Upper lobe of left lung (tissue), 6 donors: Measurements from ENCODE around the gene PDHB. TPM values are rescaled to one million over a fixed set of nuclear protein-coding genes. Genes with fewer than 3 reads are reported as not detected.

Experiments used
- ATAC-seq, 2 donors: fragments of 200-7000 bp; cut with Tn5 transposase; one replicate each; pipeline ENCODE4 v1.9.1; 2022; ENCODE audit warnings: mild to moderate bottlenecking in 2 of 2, moderate library complexity in 2 of 2; ENCODE audit not compliant: low FRiP score in 2 of 2
- DNase-seq, 2 donors: peaks; one replicate each; pipeline ENCODE4 v3.0.0-alpha.2; 2019 to 2020
- H3K27ac ChIP-seq, 4 donors: fragments of 200-600 bp; sonication (generic); one replicate each; pipeline ENCODE4 v1.5.1; 2016 to 2019
- H3K27me3 ChIP-seq, 4 donors: fragments of 200-600 bp; sonication (generic); one replicate each; pipeline ENCODE4 v1.5.1; 2017 to 2019
- H3K36me3 ChIP-seq, 4 donors: fragments of 200-600 bp; sonication (generic); one replicate each; pipeline ENCODE4 v1.5.1; 2016 to 2019
- H3K4me1 ChIP-seq, 4 donors: fragments of 200-600 bp; sonication (generic); one replicate each; pipeline ENCODE4 v1.5.1; 2018 to 2019
- H3K4me3 ChIP-seq, 4 donors: fragments of 200-600 bp; sonication (generic); one replicate each; pipeline ENCODE4 v1.5.1; 2017 to 2019; ENCODE audit warnings: mild to moderate bottlenecking in 2 of 4, moderate library complexity in 1 of 4
- H3K9me3 ChIP-seq, 4 donors: fragments of 200-600 bp; sonication (generic); one replicate each; pipeline ENCODE4 v1.5.1; 2018 to 2019
- CTCF ChIP-seq, 6 experiments: fragments of 450-650 bp in 4 of 6; fragments of 200-600 bp in 2 of 6; sonication (generic) in 2 of 6; IDR thresholded peaks; one replicate each; pipeline ENCODE4 v1.5.1; 2016 to 2019; ENCODE audit warnings: antibody characterized with exemption in 6 of 6
- EP300 ChIP-seq, 4 donors: sonication (generic); formaldehyde crosslinking; IDR thresholded peaks; one replicate each; pipeline ENCODE4 v1.5.1; 2017; ENCODE audit warnings: antibody characterized with exemption in 4 of 4, control low read depth in 2 of 4
- POLR2A ChIP-seq, 4 donors: fragments of 450-650 bp; IDR thresholded peaks; one replicate each; pipeline ENCODE4 v1.5.1; 2016 to 2017; ENCODE audit warnings: antibody characterized with exemption in 4 of 4, mild to moderate bottlenecking in 2 of 4
- POLR2AphosphoS5 ChIP-seq, 2 donors: sonication (generic); formaldehyde crosslinking; IDR thresholded peaks; one replicate each; pipeline ENCODE4 v1.5.1; 2017; ENCODE audit warnings: antibody characterized with exemption in 2 of 2
- WGBS, 2 donors: methylation state at CpG; one replicate each; pipeline ENCODE4 v1.1.5; 2017 to 2018; 5-methylcytosine and 5-hydroxymethylcytosine counted together
- total RNA-seq, 6 donors: library from RNA; depleted of rRNA in 4 of 6; stranded (reverse); fragments of >200 nt in 4 of 6; gene quantifications; one replicate each; pipeline versions ENCODE4 v1.1.0 to v1.2.1, GENCODE V29; 2016 to 2021
- donor health status: DM: no; HTN: no; CAD: no; lungs with moderate emphysema.
- donor health status: DM: no; HTN: yes; CAD: no; lungs with severe emphysema.

PDHB gene
- total RNA-seq, 6 donors from 2014 or later, result 20.4 to 81.4 (median 48.5) TPM

- no peak overlapping the region for H3K4me3 ChIP-seq
- TF ChIP-seq POLR2A (IDR thresholded peaks at IDR 0.05) (no peak), POLR2AphosphoS5 (IDR thresholded peaks at IDR 0.05) (no peak), EP300 (IDR thresholded peaks at IDR 0.05) (no peak), CTCF (IDR thresholded peaks at IDR 0.05) (no peak)
- H3K9me3 ChIP-seq, result no peaks in the 10 kb centered on the region
- no peaks in the 10 kb centered on the region for H3K27me3 ChIP-seq
- H3K36me3 ChIP-seq, result peaks cover 33 to 87% (median 68%) of the 10 kb centered on the region in 4 donors
- no peak for DNase-seq
- H3K4me1 ChIP-seq, result peaks cover 7 to 12% (median 10%) of the 10 kb centered on the region in 4 donors
- 69 to 81% methylated on average over 7 of the region's 7 CpGs for WGBS, 2 donors
- ATAC-seq, result no peak
- H3K27ac ChIP-seq, result no peak overlapping the region
Observed at GRCh38 chr3:58427661-58428361, 5.8 kb downstream of the PDHB start.

GRCh38 chr3:58425782-58426181 is 7.8 kb downstream of the PDHB start:
- Histone ChIP-seq H3K27me3 (no peaks in the 10 kb centered on the region), H3K9me3 (no peaks in the 10 kb centered on the region), H3K27ac (no peak overlapping the region), H3K4me1 (peaks cover 0 to 4% (median 3%) of the 10 kb centered on the region in 4 donors), H3K36me3 (peaks cover 33 to 99% (median 71%) of the 10 kb centered on the region in 4 donors), H3K4me3 (no peak overlapping the region)
- ATAC-seq, result no peak
- no peak for TF ChIP-seq POLR2AphosphoS5 (IDR thresholded peaks at IDR 0.05)
- TF ChIP-seq EP300 (IDR thresholded peaks at IDR 0.05), result no peak
- WGBS, 2 donors, result 73% methylated on average over 2 of the region's 2 CpGs
- DNase-seq, result no peak

- ATAC-seq (no peak), DNase-seq (no peak)
- Histone ChIP-seq H3K4me1 (peaks cover 2 to 7% (median 4%) of the 10 kb centered on the region in 4 donors), H3K9me3 (no peaks in the 10 kb centered on the region), H3K27me3 (no peaks in the 10 kb centered on the region), H3K27ac (peak overlapping the region in 1 of 4 donors; percentile 13), H3K36me3 (peaks cover 22 to 91% (median 60%) of the 10 kb centered on the region in 4 donors), H3K4me3 (no peak overlapping the region)
- 65 to 74% methylated on average over 8 of the region's 8 CpGs for WGBS, 2 donors
- TF ChIP-seq EP300 (IDR thresholded peaks at IDR 0.05) (no peak), POLR2A (IDR thresholded peaks at IDR 0.05) (no peak), POLR2AphosphoS5 (IDR thresholded peaks at IDR 0.05) (no peak), CTCF (IDR thresholded peaks at IDR 0.05) (no peak)
Observed at GRCh38 chr3:58424613-58425012, 9.0 kb downstream of the PDHB start.

- WGBS, 2 donors, result 42 to 89% methylated on average over 4 to 7 of the region's 8 CpGs
- Histone ChIP-seq H3K27ac (peak overlapping the region in 2 of 4 donors; percentile 11 to 48), H3K4me3 (no peak overlapping the region), H3K4me1 (peaks cover 0 to 12% (median 6%) of the 10 kb centered on the region in 4 donors), H3K27me3 (no peaks in the 10 kb centered on the region), H3K36me3 (peaks cover 11 to 74% (median 42%) of the 10 kb centered on the region in 4 donors), H3K9me3 (no peaks in the 10 kb centered on the region)
- DNase-seq (no peak), ATAC-seq (peak; percentile 23 to 50)
- TF ChIP-seq EP300 (IDR thresholded peaks at IDR 0.05) (no peak), CTCF (IDR thresholded peaks at IDR 0.05) (peak in 3 of 6 experiments; percentile 8 to 51 (median 34)), POLR2A (IDR thresholded peaks at IDR 0.05) (no peak), POLR2AphosphoS5 (IDR thresholded peaks at IDR 0.05) (no peak)
Observed at GRCh38 chr3:58422756-58423325, 10.8 kb downstream of the PDHB start.

- Histone ChIP-seq H3K9me3 (no peaks in the 10 kb centered on the region), H3K27ac (no peak overlapping the region), H3K36me3 (peaks cover under 1 to 55% (median 26%) of the 10 kb centered on the region in 4 donors), H3K4me1 (peaks cover 0 to 12% (median 6%) of the 10 kb centered on the region in 4 donors), H3K27me3 (no peaks in the 10 kb centered on the region), H3K4me3 (no peak overlapping the region)
- no peak for DNase-seq
- ATAC-seq, result no peak
- WGBS, 2 donors, result 77 to 93% methylated on average over 5 to 7 of the region's 7 CpGs
- TF ChIP-seq CTCF (IDR thresholded peaks at IDR 0.05) (no peak), POLR2A (IDR thresholded peaks at IDR 0.05) (no peak)
Observed at GRCh38 chr3:58421004-58421403, 12.6 kb downstream of the PDHB start.
